Frontal cortex (tissue), 4 donors: ENCODE measurements around the gene ADAP1. TPM values are rescaled to one million over a fixed set of nuclear protein-coding genes. Genes with fewer than 3 reads are reported as not detected.
A peak's percentile ranks its signal among the peaks of the same experiment; 100 is the strongest.
"Not testable (repeated sequence)": the region's sequence is repeated elsewhere in the genome, so short reads cannot be mapped to it uniquely, and the experiment has no call there.

Experiments used
- DNase-seq, 2 donors: peaks; one replicate each; pipeline ENCODE4 v3.0.0; 2012; ENCODE audit warnings: low spot score in 2 of 2
- FAIRE-seq: peaks from 2 replicates; lab custom pipeline; 2012; peaks lifted over from hg19 to GRCh38; lab: Jason Lieb, UNC
- total RNA-seq: library from RNA; depleted of rRNA; stranded (reverse); fragments of >200 nt; gene quantifications from one replicate; pipeline ENCODE4 v1.2.3, GENCODE V29; 2014
- donor health status: control.
- donor health status: control.
- donor health status: control.

Gene ADAP1
- total RNA-seq, 1 donor from 2014 or later, result 33.8 TPM

DNA sequence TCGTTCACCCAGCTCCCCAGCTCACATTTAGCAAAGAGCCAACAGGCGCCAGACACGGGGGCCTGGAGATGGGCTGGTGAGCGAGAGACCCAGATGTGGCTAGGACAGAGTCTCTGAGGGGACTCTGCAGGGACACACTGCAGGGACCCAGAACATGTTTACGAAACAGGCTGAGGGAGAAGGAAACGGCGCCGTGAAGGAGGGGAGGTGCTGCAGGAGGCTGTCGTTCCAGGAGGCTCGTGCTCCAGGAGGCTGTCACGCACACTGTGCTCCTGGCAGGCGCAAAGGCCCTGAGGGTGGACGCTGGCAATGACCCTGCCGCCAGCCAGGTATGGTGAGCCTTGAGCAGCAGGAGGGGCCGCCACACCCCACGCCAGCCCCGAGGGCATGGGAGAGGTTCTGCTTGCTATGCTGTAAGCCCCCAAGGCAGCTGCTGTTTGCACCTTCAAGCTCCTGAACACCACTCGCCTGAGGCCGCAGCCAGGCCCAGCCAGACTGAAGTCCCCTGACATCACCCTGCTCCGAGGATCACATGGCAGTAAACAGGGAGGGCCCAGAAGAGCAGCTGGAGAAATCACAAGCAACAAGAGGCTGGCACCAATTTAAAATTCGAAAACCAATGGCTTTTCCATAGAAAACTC, 27.3 kb downstream of the ADAP1 start:
- no peak for FAIRE-seq

DNA sequence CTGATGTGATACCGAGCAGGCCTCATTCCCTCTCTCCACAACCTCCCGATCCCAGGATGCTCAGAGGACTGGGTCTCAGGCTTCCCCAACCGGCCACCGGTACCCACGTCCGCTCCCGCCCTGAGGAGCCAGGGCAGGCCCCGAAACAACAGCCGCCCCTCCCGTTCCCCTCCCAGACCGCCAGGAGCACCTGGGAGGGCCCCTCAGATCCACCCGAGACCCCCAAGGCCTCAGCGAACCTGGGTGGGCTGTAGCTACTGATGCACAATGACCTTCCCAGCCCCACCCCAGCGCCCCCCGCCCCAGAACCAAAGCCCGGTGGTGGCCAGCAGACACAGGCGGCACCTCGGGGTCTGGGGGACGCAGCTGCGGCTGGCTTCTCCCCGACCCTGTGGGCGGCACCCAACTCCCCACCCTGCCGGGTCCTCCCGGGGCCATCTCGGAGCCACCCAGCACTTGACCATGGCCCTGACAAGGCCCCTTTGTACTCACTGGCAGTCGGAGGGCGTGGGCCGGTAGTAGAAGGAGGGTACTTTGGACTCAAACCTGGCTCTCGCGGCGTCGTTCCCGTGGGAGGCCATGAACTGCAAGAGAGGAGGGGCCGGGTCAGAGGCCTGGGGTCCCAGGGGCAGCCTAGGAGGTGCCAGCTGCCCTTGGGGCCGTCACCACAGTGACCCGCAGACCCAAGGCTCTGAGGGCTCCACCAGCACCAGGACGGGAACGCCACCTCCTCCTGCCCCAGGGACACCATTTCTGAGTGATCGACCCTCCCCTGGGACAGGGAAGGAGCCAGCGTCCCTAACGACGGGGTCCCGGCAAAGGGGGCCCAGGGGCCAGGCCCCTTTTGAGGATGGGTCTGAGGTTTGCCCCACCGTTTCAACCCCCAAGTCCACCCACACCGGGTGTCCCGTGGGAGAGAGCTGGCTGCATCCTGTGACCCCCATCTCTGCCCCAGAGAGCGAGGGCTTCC, 28.1 kb downstream of the ADAP1 start:
- no peak for DNase-seq
- FAIRE-seq, result no peak

More for the DNA sequence above, 27.3 kb downstream of the ADAP1 start:
- DNase-seq, result no peak

DNA sequence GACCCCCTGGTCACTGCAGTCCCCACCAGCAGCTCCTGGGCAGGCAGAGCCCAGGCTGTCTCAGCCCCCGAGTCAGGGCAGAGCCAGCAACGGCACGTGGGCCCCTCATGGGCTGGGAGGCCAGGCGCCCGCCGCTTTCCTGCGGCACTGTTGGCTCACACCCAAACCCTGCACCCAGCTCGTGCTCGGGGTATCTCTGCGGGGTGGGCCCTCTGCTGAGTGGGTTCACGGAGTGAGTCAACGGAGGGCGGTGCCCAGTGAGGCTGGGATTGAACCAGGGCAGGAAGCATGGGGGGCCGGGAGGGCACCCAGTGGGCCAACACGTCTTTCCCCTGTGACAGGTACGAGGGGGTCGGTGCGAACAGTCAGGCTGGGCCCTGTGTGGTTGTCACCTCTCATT, 28.9 kb downstream of the ADAP1 start:
- FAIRE-seq (no peak), DNase-seq (no peak)

DNA sequence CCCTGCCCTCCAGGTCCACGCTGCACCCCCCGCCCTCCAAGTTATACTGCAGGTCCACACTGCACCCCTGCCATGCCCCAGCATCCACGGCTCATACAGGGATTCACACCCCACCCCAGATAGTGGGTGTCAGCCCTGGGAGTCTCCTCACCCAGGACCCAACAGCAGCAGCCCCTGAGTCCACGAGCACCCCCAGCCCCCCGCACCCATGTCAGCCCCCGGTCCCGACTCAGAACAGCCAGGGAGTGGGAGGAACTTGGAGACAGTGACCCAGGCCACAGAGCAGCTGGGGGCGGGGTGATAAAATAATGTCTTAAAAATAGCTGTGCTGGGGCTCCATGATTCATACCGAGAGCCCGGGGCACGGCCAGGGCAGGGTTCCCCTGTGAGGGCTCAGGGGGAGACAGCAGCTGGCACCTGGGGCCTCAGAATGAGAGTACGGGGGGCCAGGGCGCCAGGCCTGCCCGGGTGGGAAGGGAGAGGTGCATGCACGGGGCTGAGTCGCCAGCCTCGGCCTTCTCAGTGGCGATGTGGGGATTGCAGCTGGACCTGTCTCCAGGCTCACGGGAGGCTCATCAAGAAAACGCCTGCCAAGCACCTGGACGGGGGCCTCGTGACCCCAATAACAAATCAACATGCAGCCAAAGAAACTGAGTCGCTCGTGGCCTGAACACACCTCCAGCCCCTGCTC, 29.8 kb downstream of the ADAP1 start:
- FAIRE-seq (no peak), DNase-seq (no peak)

DNA sequence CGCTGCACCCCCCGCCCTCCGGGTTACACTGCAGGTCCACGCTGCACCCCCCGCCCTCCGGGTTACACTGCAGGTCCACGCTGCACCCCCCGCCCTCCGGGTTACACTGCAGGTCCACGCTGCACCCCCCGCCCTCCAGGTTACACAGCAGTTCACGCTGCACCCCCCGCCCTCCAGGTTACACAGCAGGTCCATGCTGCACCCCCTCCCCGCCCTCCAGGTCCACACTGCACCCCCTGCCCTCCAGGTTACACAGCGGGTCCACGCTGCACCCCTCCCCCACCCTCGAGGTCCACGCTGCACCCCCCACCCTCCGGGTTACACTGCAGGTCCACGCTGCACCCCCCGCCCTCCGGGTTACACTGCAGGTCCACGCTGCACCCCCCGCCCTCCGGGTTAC, 30.4 kb downstream of the ADAP1 start:
- not testable (repeated sequence) for FAIRE-seq, DNase-seq

DNA sequence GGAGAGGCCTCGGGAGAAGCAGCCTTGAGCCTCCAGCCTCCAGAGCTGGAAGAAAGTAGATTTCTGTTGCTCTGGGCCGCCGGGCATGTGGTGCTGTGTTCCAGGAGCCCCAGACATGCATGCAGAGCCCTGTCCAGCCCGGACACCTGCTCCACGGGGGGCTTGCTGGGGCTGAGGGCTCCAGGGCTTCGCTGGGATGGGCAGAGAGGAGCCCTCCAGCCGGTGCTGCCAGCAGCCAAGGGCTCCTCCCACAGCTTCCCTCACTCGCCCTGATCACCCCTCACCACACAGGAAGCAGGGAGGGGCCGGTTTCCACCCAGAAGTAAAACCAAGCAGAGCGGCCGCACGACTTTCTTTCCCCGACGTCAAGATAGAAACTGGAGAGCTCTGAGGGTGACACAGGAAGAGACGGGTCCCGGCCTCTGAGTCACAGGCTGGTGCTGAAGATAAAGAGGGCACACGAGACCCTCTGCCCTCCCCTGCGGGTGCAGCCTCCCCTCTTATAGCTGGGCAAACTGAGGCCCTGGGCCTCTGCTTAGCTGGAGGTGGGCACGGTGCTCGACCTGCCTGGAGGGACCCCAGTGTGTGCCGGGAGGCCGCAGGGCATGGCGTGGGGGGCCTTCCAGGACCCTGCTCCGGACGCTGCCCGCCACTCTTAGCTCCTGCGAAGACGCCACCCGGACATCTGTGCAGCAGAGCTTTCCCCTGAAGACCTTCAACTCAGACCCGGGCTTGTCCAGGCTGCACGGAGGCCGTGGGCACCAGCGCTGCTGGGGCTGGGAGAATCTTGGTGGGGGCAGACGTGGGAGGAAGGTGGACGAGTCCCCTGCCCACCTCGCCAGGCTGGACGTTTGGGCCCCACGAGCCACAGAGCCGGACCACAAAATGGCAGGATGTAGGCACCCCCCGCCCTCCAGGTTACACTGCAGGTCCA, 31.1 kb downstream of the ADAP1 start:
- no peak for FAIRE-seq
- no peak for DNase-seq

DNA sequence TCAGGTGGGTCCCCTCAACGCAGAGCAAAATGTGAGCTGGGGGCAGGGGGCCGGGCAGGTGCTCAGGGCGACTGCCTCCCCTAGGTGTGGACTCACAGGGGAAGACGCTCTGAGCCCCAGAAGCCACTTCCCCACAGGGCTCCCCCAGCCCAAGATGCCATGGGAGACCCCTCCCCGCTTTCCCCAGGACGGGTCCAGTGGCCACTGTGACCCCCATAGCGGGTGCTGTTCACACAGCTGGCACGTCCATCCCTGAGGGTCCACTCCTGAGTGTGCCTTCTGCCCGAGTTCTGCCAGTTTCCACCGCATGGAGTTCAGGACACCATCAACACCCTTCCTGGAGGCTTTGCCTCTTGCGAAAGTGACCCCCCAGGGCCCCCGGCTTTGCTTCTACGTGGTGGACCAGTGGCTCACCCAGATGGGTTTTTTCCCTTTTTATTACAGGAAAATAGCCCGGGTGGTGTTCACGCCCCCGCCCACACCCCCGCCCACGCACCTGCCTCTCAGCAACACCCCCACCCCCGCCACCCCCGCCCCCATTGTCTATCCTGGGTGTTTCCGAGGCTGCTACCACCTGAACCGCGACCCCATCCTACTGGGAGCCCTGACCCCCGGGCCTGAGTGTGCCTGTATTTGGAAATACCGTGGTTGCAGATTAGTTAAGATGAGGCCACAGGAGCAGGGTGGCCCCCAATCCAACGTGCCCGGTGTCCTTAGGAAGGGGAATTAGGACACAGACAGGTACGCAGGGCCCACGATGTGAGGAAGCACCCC, 32.0 kb downstream of the ADAP1 start:
- FAIRE-seq, result no peak
- DNase-seq, result no peak

DNA sequence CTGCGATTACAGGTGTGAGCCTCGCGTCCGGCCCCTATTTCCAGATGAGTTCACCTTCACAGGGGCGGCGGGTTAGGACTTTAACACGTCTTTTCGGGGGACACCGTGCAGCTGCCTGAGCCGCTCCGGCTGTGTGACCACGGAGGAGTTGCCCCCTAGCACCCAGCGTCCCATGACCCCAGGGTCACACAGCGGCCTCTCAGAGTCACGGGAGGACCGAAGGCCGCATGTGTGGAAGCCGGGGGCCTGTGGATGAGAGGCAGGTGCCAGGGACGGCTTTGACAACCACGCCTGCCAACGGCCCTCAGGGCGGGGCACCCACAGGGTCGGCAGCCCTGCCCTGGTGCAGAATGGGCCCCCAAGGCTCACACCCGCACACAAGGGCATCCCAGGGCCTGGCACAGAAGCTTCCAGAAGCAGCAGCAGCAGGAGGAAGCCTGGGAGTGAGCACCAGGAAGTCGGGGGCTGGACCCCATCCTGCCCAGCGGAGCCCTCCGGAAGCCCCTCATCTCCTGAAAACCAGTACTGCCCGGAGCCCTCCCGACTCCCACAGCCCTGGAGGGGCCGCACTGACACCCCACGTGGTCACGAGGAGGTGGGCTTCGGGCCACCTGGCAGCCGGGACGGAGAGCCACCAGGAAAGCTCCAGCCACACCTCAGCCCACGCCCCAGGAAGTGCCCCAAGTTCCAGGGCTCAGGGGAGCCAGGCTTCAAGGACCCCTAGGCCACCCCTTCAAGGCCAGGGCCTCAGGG, 32.7 kb downstream of the ADAP1 start:
- FAIRE-seq, result no peak
- no peak for DNase-seq

DNA sequence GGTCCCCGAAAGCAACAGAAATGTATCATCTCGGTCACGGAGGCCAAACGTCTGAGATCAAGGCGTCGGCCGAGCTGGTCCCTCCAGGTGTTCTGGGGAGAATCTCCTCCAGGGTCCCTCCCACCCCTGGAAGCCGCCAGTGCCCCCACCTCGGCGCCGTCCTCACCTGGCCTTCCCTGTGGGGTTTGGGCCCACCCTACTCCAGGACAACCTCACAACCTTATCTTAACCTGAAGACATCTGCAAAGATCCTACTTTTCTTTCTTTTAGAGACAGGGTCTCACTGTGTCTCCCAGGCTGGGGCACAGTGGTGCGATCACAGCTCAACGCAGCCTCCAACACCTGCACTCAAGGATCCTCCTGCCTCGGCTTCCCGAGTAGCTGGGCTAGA, 33.4 kb downstream of the ADAP1 start:
- FAIRE-seq (no peak), DNase-seq (no peak)

DNA sequence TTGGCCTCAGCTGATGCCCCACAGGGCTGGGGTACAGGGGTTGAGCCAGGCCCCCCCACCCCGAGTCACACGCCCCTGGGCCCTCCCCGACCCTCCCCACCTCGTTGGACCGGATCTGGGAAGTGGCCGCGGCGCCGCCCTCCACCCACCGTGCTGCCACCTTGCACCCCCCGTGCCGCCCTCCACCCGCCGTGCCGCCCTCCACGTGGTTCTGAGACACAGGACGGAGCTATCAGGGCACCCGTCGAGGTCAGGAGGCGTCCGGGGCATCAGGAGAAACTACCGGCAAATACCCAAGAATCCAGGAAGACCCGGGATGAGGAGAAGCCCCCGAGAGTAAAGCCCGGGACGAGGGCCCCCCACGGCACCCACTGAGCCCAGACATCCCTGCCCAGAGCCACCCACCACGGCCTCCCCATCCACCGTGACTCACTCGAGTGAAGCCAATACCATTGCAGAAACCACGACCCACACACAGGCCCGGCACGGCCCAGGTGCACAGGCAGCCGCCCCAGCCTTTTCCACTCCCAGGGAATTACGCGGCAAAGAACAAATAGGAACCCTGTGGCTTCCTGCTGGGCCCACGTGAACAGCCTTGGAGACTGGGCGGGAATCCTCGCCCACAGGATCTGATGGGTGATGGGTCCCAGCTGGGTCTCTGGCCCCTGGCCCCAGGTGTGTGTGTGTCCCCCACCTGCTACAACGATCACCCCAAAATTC, 34.0 kb downstream of the ADAP1 start:
- DNase-seq, result peak in 1 of 2 donors; percentile 68
- no peak for FAIRE-seq

DNA sequence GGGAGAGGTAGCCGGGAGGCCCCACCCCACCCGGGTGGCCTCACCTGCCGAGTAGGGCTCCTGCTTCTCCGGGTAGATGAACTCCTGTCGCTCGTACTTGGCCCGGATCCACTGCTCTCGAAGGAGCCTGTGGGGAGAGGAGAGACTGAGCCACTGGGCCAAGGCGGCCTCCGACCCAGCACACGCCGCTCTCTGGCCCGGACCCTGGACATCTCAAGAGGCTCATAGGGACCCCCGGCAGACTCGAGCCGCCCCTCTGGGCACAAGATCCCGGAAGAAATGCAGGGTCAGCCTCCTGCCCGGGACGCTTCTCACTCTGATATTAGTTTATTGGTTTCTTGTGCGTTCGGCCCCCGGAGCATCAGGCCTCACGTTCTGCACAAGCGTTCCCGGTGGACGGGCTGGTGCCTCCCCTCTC, 34.5 kb downstream of the ADAP1 start:
- DNase-seq (no peak), FAIRE-seq (no peak)

DNA sequence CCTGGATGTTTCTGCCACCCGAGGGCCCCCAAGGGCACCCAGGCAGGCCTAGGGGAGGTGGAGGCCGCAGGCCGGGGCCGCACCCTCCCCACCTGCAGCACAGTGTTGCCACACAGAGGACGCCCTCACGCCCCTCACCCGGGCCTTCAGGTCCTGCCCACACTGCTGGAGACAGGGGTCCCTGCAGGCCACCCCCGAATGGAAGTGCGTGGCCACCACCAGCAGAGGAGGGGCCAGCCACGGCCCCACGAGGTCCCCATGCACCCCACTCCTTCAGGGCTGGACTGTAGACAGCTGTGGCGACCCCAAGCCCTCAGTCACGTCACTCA, 35.4 kb downstream of the ADAP1 start:
- FAIRE-seq (no peak), DNase-seq (no peak)

DNA sequence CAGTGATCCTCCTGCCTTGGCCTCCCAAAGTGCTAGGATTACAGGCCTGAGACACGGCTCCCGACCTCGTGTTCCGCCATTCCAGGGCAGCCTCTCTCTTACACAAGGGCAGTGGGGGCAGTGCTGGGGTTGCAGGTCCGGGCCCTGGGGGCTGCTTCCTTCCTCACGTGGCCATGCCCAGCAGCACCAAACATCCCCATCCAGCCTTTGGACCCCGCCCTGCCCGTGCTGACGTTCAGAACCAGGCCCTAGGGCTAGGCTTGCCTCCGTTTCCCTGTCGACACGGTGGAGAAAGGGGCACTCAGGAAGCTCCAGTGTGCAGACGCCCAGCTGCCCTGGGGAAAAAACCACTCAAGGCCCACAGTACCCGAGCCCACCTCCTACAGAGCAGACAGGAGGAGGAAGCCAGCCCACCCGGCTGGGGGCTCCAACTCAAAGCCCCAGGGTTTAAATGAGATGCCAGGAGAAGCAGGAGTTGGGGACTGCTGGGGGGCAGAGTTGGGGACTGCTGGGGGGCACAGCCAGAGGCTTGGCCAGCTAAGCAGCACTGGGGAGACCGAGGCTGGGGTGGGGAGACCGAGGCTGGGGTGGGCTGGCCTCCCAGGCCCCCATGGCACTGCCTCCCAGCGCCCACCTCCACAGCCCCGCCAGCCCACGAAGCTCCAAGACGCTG, 35.9 kb downstream of the ADAP1 start:
- DNase-seq (no peak), FAIRE-seq (no peak)

DNA sequence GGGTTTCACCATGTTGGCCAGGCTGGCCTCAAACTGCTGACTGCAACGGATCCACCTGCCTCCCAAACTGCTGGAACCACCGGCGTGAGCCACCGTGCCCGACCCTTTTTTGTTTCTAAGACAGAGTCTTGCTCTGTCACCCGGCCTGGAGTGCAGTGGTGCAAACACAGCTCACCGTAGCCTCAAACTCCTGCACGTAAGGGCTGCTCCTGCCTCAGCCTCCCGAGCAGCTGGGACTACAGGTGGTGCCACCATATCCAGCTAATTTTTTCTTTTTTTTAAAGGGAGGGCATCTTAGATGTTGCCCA, 36.4 kb downstream of the ADAP1 start:
- FAIRE-seq (no peak), DNase-seq (no peak)

DNA sequence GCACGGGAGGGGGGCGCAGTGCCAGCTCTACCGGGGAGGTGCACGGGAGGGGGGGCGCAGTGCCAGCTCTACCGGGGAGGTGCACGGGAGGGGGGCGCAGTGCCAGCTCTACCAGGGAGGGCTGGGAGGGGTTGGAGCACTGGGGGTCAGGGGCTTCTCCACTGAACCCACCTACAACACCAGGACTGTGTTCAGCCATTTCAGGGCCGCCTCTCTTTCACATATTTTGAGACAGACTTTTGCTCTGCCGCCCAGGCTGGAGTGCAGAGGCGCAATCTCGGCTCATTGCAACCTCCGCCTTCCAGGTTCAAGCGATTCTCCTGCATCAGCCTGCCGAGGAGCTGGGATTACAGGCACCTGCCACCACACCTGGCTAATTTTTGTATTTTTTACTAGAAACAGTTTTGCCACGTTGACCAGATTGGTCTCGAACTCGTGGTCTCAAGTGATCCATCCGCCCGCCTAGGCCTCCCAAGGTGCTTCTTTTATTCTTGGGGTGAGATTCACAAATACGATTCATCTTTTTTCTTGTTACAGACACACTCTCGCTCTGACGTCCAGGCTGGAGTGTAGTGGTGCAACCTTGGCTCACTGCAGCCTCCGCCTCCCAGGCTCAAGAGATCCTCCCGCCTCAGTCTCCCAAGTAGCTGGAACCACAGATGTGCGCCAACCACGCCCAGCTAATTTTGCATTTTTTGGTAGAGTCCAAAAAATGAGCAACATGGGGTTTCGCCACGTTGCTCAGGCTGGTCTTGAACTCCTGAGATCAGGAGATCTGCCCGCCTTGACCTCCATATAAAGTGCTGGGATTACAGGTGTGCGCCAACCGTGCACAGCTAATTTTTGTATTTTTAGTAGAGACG, 37.0 kb downstream of the ADAP1 start:
- FAIRE-seq (no peak), DNase-seq (no peak)

DNA sequence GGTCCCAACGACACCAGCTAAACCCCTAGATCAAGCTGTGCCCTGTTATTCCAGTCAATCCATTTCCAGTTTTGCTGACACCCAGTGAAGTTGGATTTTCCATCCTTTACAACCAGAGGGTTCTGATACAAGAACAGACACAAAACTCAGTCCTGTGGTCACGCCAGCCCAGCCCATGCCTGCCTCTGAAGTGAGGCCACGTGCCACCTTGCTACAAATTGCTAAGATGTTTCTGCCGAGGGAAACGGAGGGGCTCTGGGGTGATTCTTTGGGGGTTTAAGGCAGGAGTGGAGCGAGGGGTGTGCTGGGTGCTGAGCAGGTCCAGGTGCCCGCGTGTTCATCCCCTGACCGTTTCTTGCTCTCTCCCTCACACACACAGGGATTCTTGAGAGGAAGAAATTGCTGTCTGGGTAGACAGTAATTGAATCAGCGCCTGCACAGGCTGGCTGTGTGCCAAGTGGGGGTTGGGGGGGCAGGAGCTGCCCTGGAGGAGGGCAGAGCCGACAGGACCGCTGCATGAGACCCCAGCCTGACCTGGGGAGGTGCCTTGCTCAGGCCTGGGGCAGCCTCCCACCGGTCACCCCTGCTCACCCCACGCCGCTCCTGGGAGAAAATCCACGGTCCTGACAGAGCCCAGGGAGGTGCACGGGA, 38.1 kb downstream of the ADAP1 start:
- FAIRE-seq (no peak), DNase-seq (no peak)
